Mesodermal cell (in vitro differentiated cells): ENCODE data around the gene TWNK.
A peak's percentile ranks its signal among the peaks of the same experiment; 100 is the strongest.

Experiments used
- H3K27ac ChIP-seq: 2 replicates; pipeline ENCODE4 v1.7.0; 2013; ENCODE audit warnings: mild to moderate bottlenecking, low read depth, low read length, moderate library complexity; ENCODE audit not compliant: severe bottlenecking
- H3K36me3 ChIP-seq: 2 replicates; pipeline ENCODE4 v1.7.1; 2013; ENCODE audit warnings: mild to moderate bottlenecking, low read length, moderate library complexity; ENCODE audit not compliant: control insufficient read depth, insufficient read depth
- H3K4me1 ChIP-seq: one replicate; pipeline ENCODE4 v1.7.1; 2013; ENCODE audit warnings: mild to moderate bottlenecking, low read length; ENCODE audit not compliant: insufficient read depth, control insufficient read depth, poor library complexity, severe bottlenecking
- H3K4me3 ChIP-seq: 2 replicates; pipeline ENCODE4 v1.7.0; 2013; ENCODE audit warnings: low read length, control low read depth, mild to moderate bottlenecking; ENCODE audit not compliant: insufficient read depth, poor library complexity, severe bottlenecking; ENCODE audit errors: extremely low read depth
- H3K9me3 ChIP-seq: 2 replicates; pipeline ENCODE4 v1.7.1; 2013; ENCODE audit warnings: mild to moderate bottlenecking, low read length, moderate library complexity; ENCODE audit not compliant: control insufficient read depth
- WGBS, 2 experiments: methylation state at CpG; one replicate each; pipeline ENCODE4 v1.1.5; 2013; ENCODE audit warnings: missing lambda C conversion rate in 2 of 2; ENCODE audit not compliant: insufficient coverage in 2 of 2; 5-methylcytosine and 5-hydroxymethylcytosine counted together

Gene TWNK

DNA sequence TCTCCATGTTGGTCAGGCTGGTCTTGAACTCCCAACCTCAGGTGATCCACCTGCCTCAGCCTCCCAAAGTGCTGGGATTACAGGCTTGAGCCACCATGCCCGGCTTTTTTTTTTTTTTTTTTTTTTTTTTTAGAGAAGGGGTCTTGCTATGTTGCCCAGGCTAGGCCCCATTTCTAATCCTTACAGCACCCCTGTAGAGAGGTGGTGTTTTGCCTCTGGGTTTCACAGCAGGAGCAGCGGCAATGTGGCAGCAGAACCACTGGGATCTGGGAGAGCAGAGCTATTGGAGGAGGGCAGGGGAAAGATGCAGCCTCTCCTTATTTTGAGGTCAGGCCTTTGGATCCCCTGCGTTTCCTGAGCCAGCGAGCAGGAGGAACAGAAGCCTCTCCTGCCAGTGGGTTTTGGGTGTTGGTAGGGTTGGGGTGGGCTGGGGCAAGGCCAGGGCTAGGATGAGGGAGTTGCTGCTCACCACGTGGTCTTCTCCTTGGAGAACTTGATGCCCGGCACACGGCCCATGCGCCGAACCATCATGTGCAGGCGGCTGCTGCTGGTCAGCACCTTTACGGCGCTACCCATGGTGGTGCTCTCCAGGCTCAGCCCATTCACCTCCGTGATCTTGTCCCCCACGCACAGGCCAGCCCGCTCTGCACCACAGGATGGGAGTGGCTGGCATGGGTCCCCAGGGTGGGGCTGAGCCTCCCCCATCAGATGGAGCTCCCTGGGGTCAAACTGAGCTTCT is 35.8 kb downstream of the TWNK start:
- 93 to 95% methylated on average over 12 to 13 of the region's 15 CpGs for whole genome bisulfite sequencing, 2 experiments
- no peaks in the 10 kb centered on the region for H3K36me3 ChIP-seq
- H3K27ac ChIP-seq, result no peak overlapping the region
- H3K4me3 ChIP-seq, result no peak overlapping the region
- peaks cover 14% of the 10 kb centered on the region for H3K4me1 ChIP-seq
- no peaks in the 10 kb centered on the region for H3K9me3 ChIP-seq

GRCh38 chr10:101027106-101027720 is 39.9 kb downstream of the TWNK start:
- no peaks in the 10 kb centered on the region for H3K9me3 ChIP-seq
- WGBS, 2 experiments, result 66 to 84% methylated on average over 6 of the region's 10 CpGs
- peaks cover 20% of the 10 kb centered on the region for H3K4me1 ChIP-seq
- H3K4me3 ChIP-seq, result no peak overlapping the region
- H3K27ac ChIP-seq, result no peak overlapping the region
- no peaks in the 10 kb centered on the region for H3K36me3 ChIP-seq

DNA sequence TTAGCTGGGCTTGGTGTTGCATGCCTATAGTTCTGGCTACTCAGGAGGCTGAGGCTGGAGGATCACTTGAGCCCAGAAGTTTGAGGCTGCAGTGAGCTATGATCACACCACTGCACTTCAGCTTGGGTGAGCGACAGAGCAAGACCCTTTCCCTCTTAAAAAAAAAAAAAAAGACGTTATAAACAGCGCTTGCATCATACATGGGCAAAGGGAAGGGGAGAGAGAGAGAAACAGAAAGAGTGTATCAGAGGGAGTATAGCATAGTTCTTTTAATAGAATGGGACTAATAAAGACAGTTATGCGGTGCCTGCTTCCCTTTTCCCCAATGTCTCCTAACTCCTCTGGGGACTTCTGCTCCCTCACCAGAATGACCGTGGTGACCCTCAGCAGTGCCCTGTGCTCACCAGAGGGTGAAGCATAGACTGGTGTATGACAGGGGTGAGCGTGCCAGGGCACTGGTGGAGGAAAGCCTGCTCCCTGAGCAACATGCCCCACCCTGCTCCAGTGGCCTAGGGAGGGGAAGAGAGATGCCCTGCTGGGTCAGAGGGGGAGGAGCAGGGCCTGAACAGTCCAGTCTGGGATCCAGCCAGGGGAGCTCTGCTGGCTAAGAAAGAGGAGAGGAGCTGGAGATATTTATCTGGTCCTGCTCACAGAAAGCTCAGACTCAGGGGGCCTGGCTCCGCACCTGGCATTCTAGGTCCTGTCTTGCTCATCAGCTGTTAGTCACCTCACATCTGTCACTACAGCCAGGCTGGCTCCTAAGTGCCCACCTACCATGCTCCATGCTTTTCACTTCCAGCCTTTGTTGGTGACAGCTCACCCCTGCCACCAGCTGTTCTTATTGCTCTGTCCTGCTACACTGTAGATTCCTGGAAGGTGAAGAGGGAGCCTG is 41.3 kb downstream of the TWNK start:
- no peak overlapping the region for H3K4me3 ChIP-seq
- no peaks in the 10 kb centered on the region for H3K36me3 ChIP-seq
- H3K27ac ChIP-seq, result no peak overlapping the region
- peaks cover 30% of the 10 kb centered on the region for H3K4me1 ChIP-seq
- 72 to 100% methylated on average over 3 to 4 of the region's 7 CpGs for WGBS, 2 experiments
- no peaks in the 10 kb centered on the region for H3K9me3 ChIP-seq

GRCh38 chr10:101029520-101030295 is 42.4 kb downstream of the TWNK start:
- H3K9me3 ChIP-seq, result no peaks in the 10 kb centered on the region
- no peak overlapping the region for H3K4me3 ChIP-seq
- no peak overlapping the region for H3K27ac ChIP-seq
- peaks cover 4% of the 10 kb centered on the region for H3K36me3 ChIP-seq
- H3K4me1 ChIP-seq, result peaks cover 32% of the 10 kb centered on the region
- 83 to 84% methylated on average over 17 to 23 of the region's 27 CpGs for WGBS, 2 experiments

DNA sequence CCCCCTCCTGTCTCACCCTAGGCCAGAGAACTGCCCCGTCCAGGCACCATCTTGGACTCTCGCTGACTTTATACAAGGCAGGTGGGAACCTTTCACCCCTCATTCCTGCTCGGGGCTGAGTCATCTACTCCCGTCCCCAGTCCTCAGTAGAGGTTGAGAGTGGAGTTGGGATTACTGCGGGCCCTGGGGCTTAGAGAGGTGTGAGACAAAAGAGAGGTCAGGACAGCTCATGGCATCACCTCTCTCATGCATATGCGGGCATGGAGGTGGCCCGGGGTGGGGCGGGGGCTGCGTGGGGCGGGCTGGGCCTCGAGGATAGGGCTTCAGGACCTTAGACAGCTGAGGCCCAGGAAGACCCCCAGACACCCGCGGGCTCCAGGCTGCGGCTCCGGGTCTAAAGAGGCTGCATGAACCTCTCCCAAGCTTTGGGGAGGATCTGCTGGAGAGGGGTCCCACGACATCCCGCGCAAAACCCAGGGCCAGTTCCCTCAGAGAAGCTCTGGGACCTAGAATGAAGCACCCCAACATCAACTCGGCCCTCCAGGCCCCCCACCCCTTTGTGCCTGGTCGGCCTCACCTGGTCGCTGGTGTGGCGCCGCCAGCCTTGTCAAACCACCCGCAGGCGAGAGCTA is 43.3 kb downstream of the TWNK start:
- Histone ChIP-seq H3K36me3 (peaks cover 14% of the 10 kb centered on the region), H3K4me1 (peaks cover 32% of the 10 kb centered on the region), H3K4me3 (peak overlapping the region; percentile 46), H3K27ac (no peak overlapping the region), H3K9me3 (no peaks in the 10 kb centered on the region)
- 4 to 13% methylated on average over 14 to 20 of the region's 25 CpGs for WGBS, 2 experiments

GRCh38 chr10:101031128-101031795 is 43.9 kb downstream of the TWNK start, which contains the start of the genes PDZD7 and SFXN3:
Gene PDZD7, minus strand, starts transcription at chr10:101031129. Its CDS starts 910 bp downstream, at chr10:101030219.
Gene SFXN3, plus strand, starts transcription at chr10:101031234. Its CDS starts 3,461 bp downstream, at chr10:101034695.
- H3K9me3 ChIP-seq, result no peaks in the 10 kb centered on the region
- H3K27ac ChIP-seq, result peak within 1 kb of the TSS; percentile 94
- peaks cover 20% of the 10 kb centered on the region for H3K36me3 ChIP-seq
- H3K4me1 ChIP-seq, result peaks cover 32% of the 10 kb centered on the region
- 0 to 3% methylated on average over 30 to 37 of the region's 38 CpGs for WGBS, 2 experiments
- H3K4me3 ChIP-seq, result peak within 1 kb of the TSS; percentile 46

DNA sequence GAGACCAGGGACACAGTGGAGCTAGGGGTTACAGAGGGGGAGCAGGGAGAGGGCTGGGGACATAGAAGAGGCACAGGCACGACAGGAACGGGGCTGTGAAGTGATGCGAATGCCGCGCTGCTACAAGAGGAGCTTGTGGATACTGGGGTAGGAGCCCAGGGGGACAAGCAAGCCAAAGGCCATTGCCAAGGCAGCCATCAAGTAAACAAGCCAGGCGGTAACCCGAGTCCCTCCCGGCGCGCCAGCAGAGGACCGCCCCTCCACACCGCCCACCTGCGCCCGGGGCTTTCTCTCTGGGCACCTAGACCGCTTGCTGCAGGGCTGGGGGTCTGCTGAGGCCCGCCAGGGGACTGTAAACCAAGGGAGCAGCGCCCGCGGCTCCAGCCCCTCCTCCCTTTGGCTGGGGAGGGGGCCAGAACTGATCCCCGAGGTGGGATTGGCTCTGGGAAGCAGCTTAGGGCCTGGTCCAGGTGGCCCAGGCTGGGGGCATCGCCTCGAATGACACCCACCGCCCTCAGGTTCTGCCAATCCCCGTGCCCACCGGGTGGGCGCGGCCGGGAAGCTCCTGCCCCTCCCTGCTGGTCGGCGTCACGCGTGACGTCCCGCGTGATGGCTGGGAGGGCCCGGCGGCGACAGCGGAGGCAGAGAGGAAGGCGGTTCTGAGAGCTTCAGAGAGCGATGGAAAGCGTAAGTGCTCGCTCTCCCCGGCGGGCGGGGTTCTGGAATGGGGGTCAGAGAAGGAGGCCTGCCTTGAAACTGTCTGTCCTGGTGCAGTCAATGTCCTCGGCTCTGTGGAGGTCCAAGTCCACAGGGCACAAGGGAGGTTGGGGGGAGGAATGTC is 44.7 kb downstream of the TWNK start:
- 1 to 2% methylated on average over 33 to 42 of the region's 47 CpGs for WGBS, 2 experiments
- peaks cover 28% of the 10 kb centered on the region for H3K36me3 ChIP-seq
- peak overlapping the region; percentile 94 for H3K27ac ChIP-seq
- H3K4me1 ChIP-seq, result peaks cover 32% of the 10 kb centered on the region
- peak overlapping the region; percentile 46 for H3K4me3 ChIP-seq
- H3K9me3 ChIP-seq, result no peaks in the 10 kb centered on the region

DNA sequence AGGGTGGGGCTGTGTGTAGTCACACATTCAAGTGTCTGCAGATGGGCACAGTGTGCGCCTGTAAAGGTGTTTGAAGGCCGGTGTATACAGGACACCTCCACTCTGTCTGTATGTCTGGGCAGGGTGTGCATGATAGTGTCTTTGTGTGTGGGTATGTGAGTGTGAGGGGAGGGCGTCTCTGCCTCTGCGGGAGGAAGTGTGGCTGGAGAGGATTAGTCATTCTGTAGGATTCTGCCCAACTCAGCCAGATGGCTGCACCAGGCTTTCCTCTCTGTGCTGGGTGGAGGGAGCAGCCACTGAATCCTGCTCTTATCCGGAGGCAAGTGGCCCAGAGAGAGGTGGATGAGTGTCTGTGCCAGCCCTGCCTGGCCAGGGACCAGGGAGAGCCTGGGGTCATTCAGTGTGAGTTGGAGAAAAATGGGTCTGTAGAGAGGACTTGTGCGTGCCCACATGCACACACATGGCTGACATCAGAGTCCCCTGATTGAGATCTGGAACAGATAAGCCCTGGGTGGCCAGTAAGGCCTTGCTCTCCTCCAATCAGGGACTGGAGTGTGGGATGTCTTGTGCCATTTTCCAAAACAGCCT is 45.4 kb downstream of the TWNK start:
- H3K9me3 ChIP-seq, result no peaks in the 10 kb centered on the region
- peak overlapping the region; percentile 94 for H3K27ac ChIP-seq
- H3K4me3 ChIP-seq, result peak overlapping the region; percentile 46
- 19 to 51% methylated on average over 2 to 6 of the region's 6 CpGs for WGBS, 2 experiments
- H3K36me3 ChIP-seq, result peaks cover 35% of the 10 kb centered on the region
- H3K4me1 ChIP-seq, result peaks cover 26% of the 10 kb centered on the region

DNA sequence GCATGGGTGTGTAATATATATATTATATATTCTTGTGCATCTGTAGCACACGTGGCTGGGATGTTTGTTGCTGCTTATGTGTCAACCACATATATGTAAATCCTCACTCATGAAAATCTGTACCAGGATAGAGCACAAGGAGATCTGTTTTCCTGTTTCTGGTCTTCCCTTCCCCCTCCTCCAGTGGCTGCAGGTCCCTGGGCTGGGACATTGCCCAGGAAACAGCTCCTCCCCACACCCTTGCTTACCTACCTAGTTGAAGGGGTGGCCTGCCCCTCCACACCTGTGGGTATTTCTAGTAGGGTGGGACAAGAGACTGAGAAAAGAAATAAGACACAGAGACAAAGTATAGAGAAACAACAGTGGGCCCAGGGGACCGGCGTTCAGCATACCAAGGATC is 45.9 kb downstream of the TWNK start:
- no peaks in the 10 kb centered on the region for H3K9me3 ChIP-seq
- H3K36me3 ChIP-seq, result peaks cover 39% of the 10 kb centered on the region
- WGBS, 2 experiments, result no CpG with 5 or more reads among the region's 3 CpGs
- H3K4me1 ChIP-seq, result peaks cover 29% of the 10 kb centered on the region
- peak overlapping the region; percentile 46 for H3K4me3 ChIP-seq
- H3K27ac ChIP-seq, result no peak overlapping the region
